ENCODE data around the gene SDR42E2.
"Not testable (repeated sequence)": the region's sequence is repeated elsewhere in the genome, so short reads cannot be mapped to it uniquely, and the experiment has no call there.

Gene SDR42E2

GRCh38 chr16:22161999-22162655, at the start of gene SDR42E2:
TSS of gene SDR42E2 (plus strand) at chr16:22162506. CDS start at chr16:22165583, 3,077 bp downstream.
- no peaks in the 10 kb centered on the region for H3K9me3 ChIP-seq (ENCODE audit: control insufficient read depth, low read length)
- peaks cover 17% of the 10 kb centered on the region for H3K27me3 ChIP-seq (ENCODE audit: control insufficient read depth, insufficient read depth, low read length)
- no peak within 1 kb of the TSS for H3K9ac ChIP-seq (ENCODE audit: low read length)
- H3K4me1 ChIP-seq (ENCODE audit: control insufficient read depth, insufficient read depth, low read length): peaks cover 5% of the 10 kb centered on the region
- H3K36me3 ChIP-seq (ENCODE audit: control insufficient read depth, insufficient read depth, low read length): no peaks in the 10 kb centered on the region
- no peak within 1 kb of the TSS for H3K4me3 ChIP-seq (ENCODE audit: low read length)

GRCh38 chr16:22116095-22116700, 46.1 kb upstream of the SDR42E2 start:
- Histone ChIP-seq H3K4me3 (ENCODE audit: low read length) (no peak overlapping the region), H3K4me1 (ENCODE audit: control insufficient read depth, insufficient read depth, low read length) (no peaks in the 10 kb centered on the region), H3K27me3 (ENCODE audit: control insufficient read depth, insufficient read depth, low read length) (no peaks in the 10 kb centered on the region), H3K9ac (ENCODE audit: low read length) (no peak overlapping the region), H3K36me3 (ENCODE audit: control insufficient read depth, insufficient read depth, low read length) (no peaks in the 10 kb centered on the region), H3K9me3 (ENCODE audit: control insufficient read depth, low read length) (no peaks in the 10 kb centered on the region)

- H3K27me3 ChIP-seq (ENCODE audit: control insufficient read depth, insufficient read depth, low read length): no peaks in the 10 kb centered on the region
- no peak overlapping the region for H3K4me3 ChIP-seq (ENCODE audit: low read length)
- H3K9ac ChIP-seq (ENCODE audit: low read length): no peak overlapping the region
- H3K9me3 ChIP-seq (ENCODE audit: control insufficient read depth, low read length): no peaks in the 10 kb centered on the region
- H3K4me1 ChIP-seq (ENCODE audit: control insufficient read depth, insufficient read depth, low read length): no peaks in the 10 kb centered on the region
- H3K36me3 ChIP-seq (ENCODE audit: control insufficient read depth, insufficient read depth, low read length): no peaks in the 10 kb centered on the region
These were observed 44.7 kb upstream of the SDR42E2 start for GRCh38 chr16:22117609-22118008.

GRCh38 chr16:22120440-22120839, 41.9 kb upstream of the SDR42E2 start:
- Histone ChIP-seq H3K4me1 (ENCODE audit: control insufficient read depth, insufficient read depth, low read length) (no peaks in the 10 kb centered on the region), H3K27me3 (ENCODE audit: control insufficient read depth, insufficient read depth, low read length) (no peaks in the 10 kb centered on the region), H3K9ac (ENCODE audit: low read length) (no peak overlapping the region), H3K4me3 (ENCODE audit: low read length) (no peak overlapping the region), H3K36me3 (ENCODE audit: control insufficient read depth, insufficient read depth, low read length) (no peaks in the 10 kb centered on the region), H3K9me3 (ENCODE audit: control insufficient read depth, low read length) (no peaks in the 10 kb centered on the region)

GRCh38 chr16:22122239-22122638, 40.1 kb upstream of the SDR42E2 start:
- H3K9ac ChIP-seq (ENCODE audit: low read length): no peak overlapping the region
- no peaks in the 10 kb centered on the region for H3K9me3 ChIP-seq (ENCODE audit: control insufficient read depth, low read length)
- no peaks in the 10 kb centered on the region for H3K36me3 ChIP-seq (ENCODE audit: control insufficient read depth, insufficient read depth, low read length)
- no peaks in the 10 kb centered on the region for H3K27me3 ChIP-seq (ENCODE audit: control insufficient read depth, insufficient read depth, low read length)
- no peaks in the 10 kb centered on the region for H3K4me1 ChIP-seq (ENCODE audit: control insufficient read depth, insufficient read depth, low read length)
- H3K4me3 ChIP-seq (ENCODE audit: low read length): no peak overlapping the region

- no peaks in the 10 kb centered on the region for H3K36me3 ChIP-seq (ENCODE audit: control insufficient read depth, insufficient read depth, low read length)
- H3K9ac ChIP-seq (ENCODE audit: low read length): no peak overlapping the region
- H3K4me3 ChIP-seq (ENCODE audit: low read length): no peak overlapping the region
- H3K4me1 ChIP-seq (ENCODE audit: control insufficient read depth, insufficient read depth, low read length): no peaks in the 10 kb centered on the region
- H3K9me3 ChIP-seq (ENCODE audit: control insufficient read depth, low read length): no peaks in the 10 kb centered on the region
- H3K27me3 ChIP-seq (ENCODE audit: control insufficient read depth, insufficient read depth, low read length): no peaks in the 10 kb centered on the region
These were observed 39.2 kb upstream of the SDR42E2 start for GRCh38 chr16:22123146-22123545.

- H3K9ac ChIP-seq (ENCODE audit: low read length): no peak overlapping the region
These were observed 38.4 kb upstream of the SDR42E2 start for GRCh38 chr16:22123759-22124490.

GRCh38 chr16:22124583-22125284, 37.6 kb upstream of the SDR42E2 start:
- no peaks in the 10 kb centered on the region for H3K9me3 ChIP-seq (ENCODE audit: control insufficient read depth, low read length)
- no peaks in the 10 kb centered on the region for H3K27me3 ChIP-seq (ENCODE audit: control insufficient read depth, insufficient read depth, low read length)
- H3K4me1 ChIP-seq (ENCODE audit: control insufficient read depth, insufficient read depth, low read length): no peaks in the 10 kb centered on the region
- H3K9ac ChIP-seq (ENCODE audit: low read length): no peak overlapping the region
- no peak overlapping the region for H3K4me3 ChIP-seq (ENCODE audit: low read length)
- H3K36me3 ChIP-seq (ENCODE audit: control insufficient read depth, insufficient read depth, low read length): no peaks in the 10 kb centered on the region

More at GRCh38 chr16:22123759-22124490, 38.4 kb upstream of the SDR42E2 start:
- Histone ChIP-seq H3K4me3 (ENCODE audit: low read length) (no peak overlapping the region), H3K4me1 (ENCODE audit: control insufficient read depth, insufficient read depth, low read length) (no peaks in the 10 kb centered on the region), H3K9me3 (ENCODE audit: control insufficient read depth, low read length) (no peaks in the 10 kb centered on the region), H3K27me3 (ENCODE audit: control insufficient read depth, insufficient read depth, low read length) (no peaks in the 10 kb centered on the region), H3K36me3 (ENCODE audit: control insufficient read depth, insufficient read depth, low read length) (no peaks in the 10 kb centered on the region)

GRCh38 chr16:22126037-22126558, 36.2 kb upstream of the SDR42E2 start:
- H3K36me3 ChIP-seq (ENCODE audit: control insufficient read depth, insufficient read depth, low read length): no peaks in the 10 kb centered on the region
- H3K4me3 ChIP-seq (ENCODE audit: low read length): no peak overlapping the region
- H3K27me3 ChIP-seq (ENCODE audit: control insufficient read depth, insufficient read depth, low read length): no peaks in the 10 kb centered on the region
- H3K9me3 ChIP-seq (ENCODE audit: control insufficient read depth, low read length): no peaks in the 10 kb centered on the region
- no peak overlapping the region for H3K9ac ChIP-seq (ENCODE audit: low read length)
- H3K4me1 ChIP-seq (ENCODE audit: control insufficient read depth, insufficient read depth, low read length): no peaks in the 10 kb centered on the region

- not testable (repeated sequence) for H3K27me3 ChIP-seq (ENCODE audit: control insufficient read depth, insufficient read depth, low read length); H3K4me1 ChIP-seq (ENCODE audit: control insufficient read depth, insufficient read depth, low read length); H3K9ac ChIP-seq (ENCODE audit: low read length); H3K36me3 ChIP-seq (ENCODE audit: control insufficient read depth, insufficient read depth, low read length); H3K4me3 ChIP-seq (ENCODE audit: low read length); H3K9me3 ChIP-seq (ENCODE audit: control insufficient read depth, low read length)
These were observed 33.8 kb upstream of the SDR42E2 start for GRCh38 chr16:22128537-22128936.

- H3K36me3 ChIP-seq (ENCODE audit: control insufficient read depth, insufficient read depth, low read length): no peaks in the 10 kb centered on the region
- H3K4me3 ChIP-seq (ENCODE audit: low read length): no peak overlapping the region
- H3K27me3 ChIP-seq (ENCODE audit: control insufficient read depth, insufficient read depth, low read length): no peaks in the 10 kb centered on the region
- H3K9me3 ChIP-seq (ENCODE audit: control insufficient read depth, low read length): no peaks in the 10 kb centered on the region
- H3K4me1 ChIP-seq (ENCODE audit: control insufficient read depth, insufficient read depth, low read length): no peaks in the 10 kb centered on the region
- H3K9ac ChIP-seq (ENCODE audit: low read length): no peak overlapping the region
These were observed 31.8 kb upstream of the SDR42E2 start for GRCh38 chr16:22130528-22130927.

GRCh38 chr16:22132801-22133200, 29.5 kb upstream of the SDR42E2 start:
- no peaks in the 10 kb centered on the region for H3K4me1 ChIP-seq (ENCODE audit: control insufficient read depth, insufficient read depth, low read length)
- H3K9ac ChIP-seq (ENCODE audit: low read length): no peak overlapping the region
- no peak overlapping the region for H3K4me3 ChIP-seq (ENCODE audit: low read length)
- H3K9me3 ChIP-seq (ENCODE audit: control insufficient read depth, low read length): no peaks in the 10 kb centered on the region
- no peaks in the 10 kb centered on the region for H3K36me3 ChIP-seq (ENCODE audit: control insufficient read depth, insufficient read depth, low read length)
- H3K27me3 ChIP-seq (ENCODE audit: control insufficient read depth, insufficient read depth, low read length): no peaks in the 10 kb centered on the region
